ENCODE data around the gene GRIP1.

Gene GRIP1

DNA sequence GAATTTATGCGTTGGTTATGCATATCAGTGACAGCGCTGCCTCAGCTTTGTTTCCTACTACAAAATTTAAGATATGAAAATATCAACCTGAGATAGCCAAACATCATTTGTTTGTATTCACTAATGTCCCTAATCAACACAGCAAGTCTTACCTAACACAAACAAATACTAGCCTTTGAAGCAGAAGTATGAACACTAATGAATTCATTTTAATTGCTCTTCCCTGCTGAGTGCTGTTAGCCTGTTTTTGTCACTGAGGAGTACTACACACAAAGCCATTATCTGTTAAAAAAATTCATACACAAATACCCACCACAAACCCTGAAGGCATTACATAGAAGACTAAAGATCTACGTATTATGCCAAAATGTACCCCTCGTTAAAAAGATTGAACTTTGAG is 225.8 kb downstream of the GRIP1 start:
- no peak for DNase-seq (ENCODE audit: low read depth)

DNA sequence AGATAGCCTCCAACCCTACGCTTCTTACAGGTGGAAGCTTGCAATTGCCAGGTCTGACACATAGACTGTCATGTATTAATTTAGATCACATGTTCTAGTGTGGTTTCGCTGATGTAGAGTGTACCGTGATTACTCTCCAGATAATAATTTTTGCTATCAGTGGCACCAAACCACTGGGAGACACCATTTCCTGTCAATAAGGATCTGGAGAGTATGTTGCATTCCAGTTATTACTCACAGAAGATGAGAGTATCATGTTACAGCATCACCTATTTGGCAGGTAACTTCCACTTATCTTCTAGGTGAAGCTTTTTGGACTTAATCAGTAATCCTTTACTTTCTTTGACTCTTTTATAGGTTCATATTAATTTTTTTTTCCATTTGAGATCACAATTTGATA is 229.3 kb downstream of the GRIP1 start:
- DNase-seq (ENCODE audit: low read depth) = no peak

- DNase-seq (ENCODE audit: low read depth) = no peak
Observed at GRCh38 chr12:66447643-66448042, 231.2 kb downstream of the GRIP1 start.

DNA sequence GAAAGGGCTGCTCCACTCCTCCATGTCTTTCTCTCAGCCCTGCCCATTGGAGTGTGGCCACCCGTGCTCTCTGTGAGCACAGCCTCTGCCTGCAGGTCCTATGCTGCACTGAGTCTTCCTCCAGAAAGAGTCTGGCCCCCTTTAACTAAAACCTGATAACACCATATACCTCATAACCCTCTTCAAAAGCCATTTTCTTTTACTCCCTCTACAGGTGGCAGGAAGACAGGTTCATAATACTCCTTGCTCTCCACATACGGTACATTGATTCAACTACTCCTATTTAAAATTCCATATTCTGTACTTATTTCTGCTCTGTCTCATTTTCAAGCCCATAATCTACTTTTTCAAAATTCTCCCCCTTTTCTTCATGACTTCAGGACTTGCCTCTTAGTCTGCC is 232.6 kb downstream of the GRIP1 start:
- no peak for DNase-seq (ENCODE audit: low read depth)

DNA sequence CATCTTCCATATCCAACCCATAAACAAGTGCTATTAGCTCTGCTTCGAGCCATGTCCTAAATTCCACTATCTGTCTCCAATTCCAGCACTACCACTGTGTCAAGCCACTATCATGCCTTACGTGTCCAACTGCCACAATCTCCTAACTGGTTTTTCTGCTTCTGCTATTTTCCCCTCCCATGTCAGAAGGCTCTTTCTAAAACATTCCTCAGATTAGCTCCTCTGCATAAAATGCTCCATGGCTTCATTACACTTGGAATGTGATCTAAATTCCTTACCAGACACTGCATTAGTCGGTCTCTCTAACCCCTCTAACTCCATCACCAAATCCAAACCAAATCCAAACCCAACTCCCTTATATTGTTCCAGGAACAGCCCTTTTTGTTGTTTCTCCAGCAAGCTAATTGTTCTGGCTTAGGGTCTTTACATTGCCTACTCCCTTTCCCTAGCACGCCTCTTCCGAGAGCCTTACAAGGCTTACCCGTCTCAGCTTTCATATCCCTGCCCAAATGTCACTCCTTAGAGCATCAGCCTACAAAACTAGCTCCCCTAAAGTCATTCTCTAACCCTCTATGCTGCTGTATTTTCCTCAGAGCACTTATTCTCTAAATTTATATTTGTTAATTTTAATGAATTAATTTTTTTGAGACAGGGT is 236.8 kb downstream of the GRIP1 start:
- no peak for DNase-seq (ENCODE audit: low read depth)

GRCh38 chr12:66438601-66439000 is 240.3 kb downstream of the GRIP1 start:
- DNase-seq (ENCODE audit: low read depth) = peak; percentile 5

DNA sequence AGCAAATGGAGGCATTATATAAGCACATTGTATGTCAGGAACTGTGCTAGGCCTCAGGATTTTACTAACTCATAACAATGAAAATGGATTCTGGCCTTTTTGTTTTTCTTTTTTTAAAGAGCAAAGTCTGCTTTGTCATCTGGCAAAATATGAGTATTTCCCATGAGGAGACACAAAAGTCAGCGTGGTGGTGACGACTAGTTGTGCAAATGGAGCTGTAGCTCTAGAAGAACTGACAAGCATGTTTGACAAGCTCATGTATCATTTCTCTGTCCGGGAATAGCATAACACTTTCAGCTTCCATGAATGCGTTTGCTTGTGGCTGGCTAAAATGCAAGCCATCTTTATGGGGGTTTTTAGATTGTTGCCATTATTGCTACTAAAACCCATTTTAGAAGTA is 248.8 kb downstream of the GRIP1 start:
- no peak for DNase-seq (ENCODE audit: low read depth)

DNA sequence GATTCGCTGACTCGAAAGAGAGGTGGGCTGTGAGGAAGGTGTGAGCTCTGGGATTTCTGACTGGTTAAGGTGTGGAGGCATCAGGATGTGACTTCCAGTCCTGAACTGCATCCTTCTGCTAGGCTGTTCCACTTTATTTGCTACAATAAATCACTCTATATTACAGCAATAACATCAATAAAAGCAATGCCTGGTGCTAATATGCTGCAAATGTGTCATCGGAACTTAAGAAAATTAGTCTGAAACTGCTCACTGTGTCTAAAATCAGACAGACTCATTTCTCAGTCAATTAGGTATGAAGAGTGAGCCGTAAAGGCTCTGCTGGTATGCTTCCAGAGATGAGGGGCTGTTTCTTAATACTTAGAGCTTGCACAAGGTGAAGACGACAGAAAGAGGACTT is 250.0 kb downstream of the GRIP1 start:
- no peak for DNase-seq (ENCODE audit: low read depth)

GRCh38 chr12:66428261-66428660 is 250.6 kb downstream of the GRIP1 start:
- DNase-seq (ENCODE audit: low read depth) = no peak

- no peak for DNase-seq (ENCODE audit: low read depth)
Observed at GRCh38 chr12:66426696-66427095, 252.2 kb downstream of the GRIP1 start.

GRCh38 chr12:66423266-66423665 is 255.6 kb downstream of the GRIP1 start:
- no peak for DNase-seq (ENCODE audit: low read depth)

DNA sequence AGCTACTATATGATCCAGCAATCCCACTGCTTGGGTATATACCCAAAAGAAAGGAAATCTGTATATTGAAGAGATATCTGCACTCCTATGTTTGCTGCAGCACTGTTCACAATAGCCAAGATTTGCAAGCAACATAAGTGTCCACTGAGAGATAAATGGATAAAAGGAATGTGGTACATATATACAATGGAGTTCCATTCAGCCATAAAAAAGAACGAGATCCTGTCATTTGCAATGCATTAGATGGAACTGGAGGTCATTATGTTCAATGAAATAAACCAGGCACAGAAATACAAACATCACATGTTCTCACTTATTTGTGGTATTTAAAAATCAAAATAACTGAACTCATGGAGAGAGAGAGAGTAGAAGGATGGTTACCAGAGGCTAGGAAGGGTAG is 260.0 kb downstream of the GRIP1 start:
- no peak for DNase-seq (ENCODE audit: low read depth)

DNA sequence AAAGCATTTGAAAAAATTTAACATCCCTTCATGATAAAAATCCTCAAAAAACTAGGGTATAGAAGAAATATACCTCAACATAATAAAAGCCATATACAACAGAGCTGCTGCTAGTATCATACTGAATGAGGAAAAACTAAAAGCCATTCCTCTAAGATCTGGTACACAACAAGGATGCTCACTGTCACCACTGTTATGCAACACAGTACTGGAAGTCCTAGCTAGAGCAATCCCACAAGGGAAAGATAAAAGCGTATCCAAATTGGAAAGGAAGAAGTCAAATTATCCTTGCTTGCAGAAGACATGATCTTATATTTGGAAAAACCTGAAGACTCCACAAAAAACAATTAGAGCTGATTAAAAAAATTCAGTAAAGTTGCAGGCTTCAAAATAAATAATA is 261.7 kb downstream of the GRIP1 start:
- DNase-seq (ENCODE audit: low read depth) = no peak

- peak; percentile 19 for DNase-seq (ENCODE audit: low read depth)
Observed at GRCh38 chr12:66409195-66409871, 269.5 kb downstream of the GRIP1 start.

GRCh38 chr12:66405395-66405794 is 273.5 kb downstream of the GRIP1 start:
- DNase-seq (ENCODE audit: low read depth) = peak; percentile 70

GRCh38 chr12:66403746-66404145 is 275.1 kb downstream of the GRIP1 start:
- no peak for DNase-seq (ENCODE audit: low read depth)

- no peak for DNase-seq (ENCODE audit: low read depth)
Observed at GRCh38 chr12:66399911-66400306, 279.0 kb downstream of the GRIP1 start.

DNA sequence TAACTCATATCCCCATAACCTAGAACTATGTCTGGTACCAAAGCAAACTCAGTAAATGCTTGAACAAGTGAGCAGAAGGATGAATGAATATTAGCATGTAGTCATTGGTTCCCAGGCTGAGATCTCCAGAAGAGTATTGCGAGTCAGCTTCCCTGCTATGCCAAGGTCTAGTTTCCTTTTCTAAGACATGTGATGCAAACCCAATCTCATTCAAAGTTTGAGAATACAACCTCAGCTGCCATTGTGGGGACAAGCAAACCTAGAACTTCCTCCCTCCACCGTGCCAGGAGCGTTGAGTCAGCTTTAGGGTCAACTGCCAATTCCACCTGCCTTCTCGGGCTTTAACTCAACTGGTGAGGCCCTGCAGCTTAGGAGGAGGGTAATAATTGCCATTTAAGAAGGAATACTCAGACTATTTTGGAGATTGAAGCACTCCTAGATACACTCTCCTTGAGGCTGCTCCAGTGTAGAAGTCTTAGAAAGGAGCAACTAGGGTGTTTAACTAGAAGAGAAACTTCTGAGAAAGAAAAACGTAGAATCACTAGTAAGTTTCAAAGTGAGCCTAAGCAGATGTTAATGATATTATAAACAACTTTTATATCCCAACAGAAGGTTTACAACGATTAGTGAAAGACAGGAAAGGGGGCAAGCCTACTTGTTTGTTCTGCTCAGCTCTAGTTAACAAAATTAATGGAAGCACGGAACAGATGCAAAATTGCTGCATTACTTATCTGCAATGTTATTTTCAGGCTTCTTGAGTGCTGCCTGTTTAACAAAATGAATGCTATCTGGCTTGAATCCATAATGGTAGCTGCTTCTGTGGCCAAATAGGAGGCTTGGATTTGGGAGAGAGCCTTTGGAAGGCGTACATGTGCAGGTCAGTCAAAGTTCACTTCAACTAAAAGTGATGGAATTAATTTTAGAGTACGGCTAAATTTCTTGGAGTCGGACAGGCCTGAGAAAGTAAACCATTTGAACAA is 279.7 kb downstream of the GRIP1 start:
- peak; percentile 43 for DNase-seq (ENCODE audit: low read depth)

- no peak for DNase-seq (ENCODE audit: low read depth)
Observed at GRCh38 chr12:66397574-66398290, 281.1 kb downstream of the GRIP1 start.

DNA sequence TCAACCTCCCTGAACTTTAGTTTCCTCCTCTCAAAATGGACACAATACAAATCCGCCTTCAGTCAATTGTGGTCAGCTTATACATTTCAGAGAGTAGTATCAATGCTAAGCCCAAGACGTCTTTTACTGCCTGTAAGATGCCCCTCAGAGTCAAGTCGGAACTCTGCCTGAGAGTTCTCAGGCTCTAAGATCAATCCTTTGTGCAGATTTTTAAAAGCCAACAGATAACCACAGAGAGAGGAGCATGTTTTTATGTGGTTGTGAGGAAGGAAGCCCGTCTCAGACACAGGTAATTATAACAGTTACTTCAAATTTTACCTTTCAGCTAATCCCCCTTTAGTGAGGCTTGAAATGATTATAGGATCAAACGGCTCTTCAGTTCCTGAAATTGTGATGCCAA is 285.0 kb downstream of the GRIP1 start:
- DNase-seq (ENCODE audit: low read depth) = no peak

DNA sequence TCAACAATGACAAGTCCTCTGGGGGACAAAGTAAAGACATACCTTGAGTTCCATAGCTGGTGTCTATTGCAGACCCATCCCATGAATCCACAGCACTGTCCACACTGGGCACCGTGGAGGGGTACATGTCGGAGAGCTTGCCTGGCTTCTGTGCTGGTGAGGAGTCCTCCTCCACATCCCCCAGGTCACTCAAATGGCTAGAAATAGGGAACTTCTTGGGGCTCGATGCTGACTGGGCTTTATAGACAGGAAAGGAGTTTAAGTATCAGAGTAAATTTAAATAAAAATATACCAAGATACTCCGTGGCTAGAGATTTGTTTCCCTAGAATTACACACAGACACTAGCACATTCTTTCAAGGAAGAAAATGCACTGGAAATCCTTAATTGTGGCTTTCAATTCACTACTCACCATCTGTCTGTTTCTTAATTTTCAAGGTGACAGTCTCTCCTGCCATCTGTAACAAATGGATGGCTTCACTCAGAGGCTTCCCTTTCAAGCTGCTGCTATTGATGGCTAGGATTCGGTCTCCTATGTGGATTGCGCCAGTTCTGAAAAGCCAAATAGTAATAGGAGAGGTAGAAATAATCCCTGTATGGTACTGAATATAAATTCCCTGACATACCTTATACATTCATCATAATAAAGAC is 286.5 kb downstream of the GRIP1 start:
- DNase-seq (ENCODE audit: low read depth) = no peak

DNA sequence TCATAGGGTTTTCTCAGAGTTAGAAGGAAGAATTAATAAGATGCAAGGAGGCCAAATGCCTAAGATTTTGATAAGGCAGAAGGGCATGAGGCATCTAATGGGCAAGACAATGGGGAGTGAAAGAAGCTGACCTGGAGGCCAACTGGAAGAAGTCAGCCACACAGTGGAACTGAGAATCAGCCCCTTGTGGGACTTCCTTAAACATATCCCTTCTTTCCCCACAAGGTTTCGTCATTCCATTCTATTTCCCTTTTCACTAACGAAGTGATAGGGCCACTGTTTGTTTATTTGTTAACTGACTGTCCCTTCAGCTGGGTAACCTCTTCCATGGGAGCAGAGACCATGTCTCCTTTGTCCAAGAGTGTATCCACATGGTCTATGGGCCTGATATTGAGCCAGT is 290.4 kb downstream of the GRIP1 start:
- DNase-seq (ENCODE audit: low read depth) = no peak

All from HS-5 (cell line).